Activated CD4-positive, alpha-beta T cell treated with anti-CD3 and anti-CD28 coated beads for 24 hours (primary cell): ENCODE measurements around the gene RNU1-4.
"Not testable (repeated sequence)": the region's sequence is repeated elsewhere in the genome, so short reads cannot be mapped to it uniquely, and the experiment has no call there.

ENCODE experiments used
- DNase-seq, 2 donors: peaks; one replicate each; pipeline ENCODE4 v3.0.0-alpha.2; 2020; ENCODE audit warnings: low read depth in 2 of 2

Gene RNU1-4

GRCh38 chr1:16708704-16709103, 31.6 kb upstream of the RNU1-4 start:
- not testable (repeated sequence) for DNase-seq

GRCh38 chr1:16709659-16710087, 30.6 kb upstream of the RNU1-4 start:
- not testable (repeated sequence) for DNase-seq

GRCh38 chr1:16710618-16711017, 29.7 kb upstream of the RNU1-4 start:
- DNase-seq, result not testable (repeated sequence)

GRCh38 chr1:16712131-16712530, 28.2 kb upstream of the RNU1-4 start:
- not testable (repeated sequence) for DNase-seq

GRCh38 chr1:16712582-16712981, 27.7 kb upstream of the RNU1-4 start:
- not testable (repeated sequence) for DNase-seq

GRCh38 chr1:16712984-16713383, 27.3 kb upstream of the RNU1-4 start:
- not testable (repeated sequence) for DNase-seq

GRCh38 chr1:16713480-16713879, 26.8 kb upstream of the RNU1-4 start:
- not testable (repeated sequence) for DNase-seq

- no peak for DNase-seq
These were observed 23.5 kb upstream of the RNU1-4 start for GRCh38 chr1:16716691-16717335.

GRCh38 chr1:16717336-16718098, 22.8 kb upstream of the RNU1-4 start:
- no peak for DNase-seq

- not testable (repeated sequence) for DNase-seq
These were observed 22.0 kb upstream of the RNU1-4 start for GRCh38 chr1:16718099-16718907.

GRCh38 chr1:16718908-16719533, 21.3 kb upstream of the RNU1-4 start:
- no peak for DNase-seq

GRCh38 chr1:16719571-16720350, 20.6 kb upstream of the RNU1-4 start:
- no peak for DNase-seq

- no peak for DNase-seq
These were observed 19.7 kb upstream of the RNU1-4 start for GRCh38 chr1:16720351-16721223.

GRCh38 chr1:16721871-16722641, 18.3 kb upstream of the RNU1-4 start:
- no peak for DNase-seq

- DNase-seq, result no peak
These were observed 15.4 kb upstream of the RNU1-4 start for GRCh38 chr1:16724718-16725438.

GRCh38 chr1:16725439-16726245, 14.7 kb upstream of the RNU1-4 start:
- DNase-seq, result not testable (repeated sequence)

GRCh38 chr1:16727190-16728111, 12.9 kb upstream of the RNU1-4 start:
- peak; percentile 43 to 48 for DNase-seq
